Loucy (cell line): ENCODE results near the gene C11orf71.

Experiments used
- H2AFZ ChIP-seq: fragments of 200-600 bp; sonication (generic); 2 replicates; pipeline ENCODE4 v1.6.0; 2016; ENCODE audit warnings: antibody characterized with exemption, mild to moderate bottlenecking, low read length, moderate library complexity
- H3F3A ChIP-seq: fragments of 200-600 bp; 2 replicates; pipeline ENCODE4 v1.6.0; 2016; ENCODE audit warnings: antibody characterized with exemption, low read depth, mild to moderate bottlenecking
- H3K27me3 ChIP-seq: fragments of 200-600 bp; sonication (generic); 2 replicates; pipeline ENCODE4 v1.6.1; 2014; ENCODE audit warnings: low read length, mild to moderate bottlenecking; ENCODE audit not compliant: insufficient read depth, poor library complexity, severe bottlenecking
- H3K36me3 ChIP-seq: fragments of 200-600 bp; sonication (generic); 2 replicates; pipeline ENCODE4 v1.6.1; 2016; ENCODE audit warnings: low read length; ENCODE audit not compliant: insufficient read depth
- H3K4me1 ChIP-seq: fragments of 200-600 bp; sonication (generic); 2 replicates; pipeline ENCODE4 v1.5.1; 2014; ENCODE audit warnings: low read length, mild to moderate bottlenecking; ENCODE audit not compliant: insufficient read depth, poor library complexity, severe bottlenecking
- H3K4me2 ChIP-seq: fragments of 200-600 bp; sonication (generic); 2 replicates; pipeline ENCODE4 v1.6.0; 2014; ENCODE audit warnings: antibody characterized with exemption, low read length, low read depth, mild to moderate bottlenecking; ENCODE audit not compliant: poor library complexity, severe bottlenecking
- H3K4me3 ChIP-seq: fragments of 200-600 bp; sonication (generic); 2 replicates; pipeline ENCODE4 v1.5.1; 2014; ENCODE audit warnings: low read length, mild to moderate bottlenecking, mixed read lengths; ENCODE audit not compliant: poor library complexity, severe bottlenecking
- H3K79me2 ChIP-seq: fragments of 200-600 bp; sonication (generic); 2 replicates; pipeline ENCODE4 v1.6.1; 2014; ENCODE audit warnings: low read length; ENCODE audit not compliant: insufficient read depth
- H3K9ac ChIP-seq: fragments of 200-600 bp; sonication (generic); 2 replicates; pipeline ENCODE4 v1.6.0; 2014; ENCODE audit warnings: mild to moderate bottlenecking, low read depth, low read length, moderate library complexity; ENCODE audit not compliant: poor library complexity, severe bottlenecking
- H3K9me2 ChIP-seq: fragments of 200-600 bp; sonication (generic); replicated peaks from 2 replicates; pipeline ENCODE4 v1.6.1; 2016; ENCODE audit warnings: low read depth, low read length, mixed read lengths
- H3K9me3 ChIP-seq: fragments of 200-600 bp; sonication (generic); 2 replicates; pipeline ENCODE4 v1.6.1; 2014; ENCODE audit warnings: mild to moderate bottlenecking, antibody characterized with exemption, low read length, low read depth; ENCODE audit not compliant: insufficient read depth
- H4K20me1 ChIP-seq: fragments of 200-600 bp; sonication (generic); 2 replicates; pipeline ENCODE4 v1.6.0; 2014; ENCODE audit warnings: antibody characterized with exemption, low read length, mild to moderate bottlenecking; ENCODE audit not compliant: insufficient read depth, poor library complexity, severe bottlenecking
- CTCF ChIP-seq: fragments of 200-600 bp; sonication (generic); conservative IDR thresholded peaks from 2 replicates; pipeline ENCODE4 v1.5.1; 2014; ENCODE audit warnings: mild to moderate bottlenecking, antibody characterized with exemption, low read length
- EZH2phosphoT487 ChIP-seq: fragments of 200-600 bp; IDR thresholded peaks from 2 replicates; pipeline ENCODE4 v1.6.1; 2018; ENCODE audit warnings: antibody characterized with exemption, mild to moderate bottlenecking, moderate library complexity, borderline replicate concordance

Gene C11orf71

DNA sequence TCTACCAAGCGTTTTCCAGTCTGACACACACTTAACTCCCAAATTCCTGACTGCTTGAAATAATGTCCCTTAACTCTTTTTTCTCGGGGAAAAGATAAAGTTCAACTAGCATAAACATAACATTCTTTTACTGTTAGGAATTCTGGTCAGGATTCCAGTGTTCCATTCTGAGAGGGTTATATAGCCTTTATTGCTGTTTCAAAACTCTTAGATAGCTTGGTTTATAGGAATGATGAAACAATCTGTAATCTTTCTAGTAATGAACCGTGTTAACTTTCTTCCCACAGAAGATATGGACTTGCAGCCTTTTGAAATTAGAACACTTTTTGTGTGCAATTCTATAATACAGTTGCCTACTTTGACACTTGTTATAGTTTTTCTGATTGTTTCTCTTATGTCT, 47.6 kb upstream of the C11orf71 start:
- Histone ChIP-seq H3K36me3 (peaks cover 11% of the 10 kb centered on the region; the same call in 1 of the 2 replicates), H4K20me1 (no peaks in the 10 kb centered on the region), H3K4me3 (no peak overlapping the region), H3K4me2 (no peak overlapping the region), H3K79me2 (peaks cover 4% of the 10 kb centered on the region), H3K9me3 (no peaks in the 10 kb centered on the region), H3K9ac (no peak overlapping the region), H3F3A (no peaks in the 10 kb centered on the region), H3K9me2 (no peaks in the 10 kb centered on the region), H2AFZ (no peak overlapping the region), H3K27me3 (no peaks in the 10 kb centered on the region), H3K4me1 (peaks cover 5% of the 10 kb centered on the region)
- TF ChIP-seq CTCF (no peak), EZH2phosphoT487 (no peak)

DNA sequence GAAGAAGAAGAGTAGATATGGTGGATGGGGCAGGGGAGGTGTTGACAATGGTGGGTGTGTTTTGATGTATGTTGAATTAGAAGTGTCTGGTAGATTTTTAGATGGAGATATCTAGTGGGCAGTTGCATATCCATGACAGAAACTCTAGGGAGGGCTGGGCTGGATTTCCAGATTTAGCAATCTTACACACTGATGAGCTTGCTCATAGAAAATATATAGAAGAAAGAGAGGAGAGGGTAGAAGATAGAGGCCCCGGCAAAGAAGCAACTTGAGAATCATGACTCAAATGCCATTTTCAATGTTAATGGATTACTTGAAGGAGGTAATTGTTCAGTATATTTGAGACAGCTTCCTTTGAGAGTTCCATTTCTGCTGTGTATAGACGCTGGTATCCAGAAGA, 47.1 kb upstream of the C11orf71 start:
- Histone ChIP-seq H3K9me3 (no peaks in the 10 kb centered on the region), H3K36me3 (peaks cover 11% of the 10 kb centered on the region; the same call in 1 of the 2 replicates), H3K9me2 (no peaks in the 10 kb centered on the region), H3F3A (no peaks in the 10 kb centered on the region), H3K27me3 (no peaks in the 10 kb centered on the region), H2AFZ (no peak overlapping the region), H3K4me3 (no peak overlapping the region), H3K79me2 (peaks cover 6% of the 10 kb centered on the region), H3K9ac (no peak overlapping the region), H3K4me1 (peaks cover 7% of the 10 kb centered on the region), H4K20me1 (no peaks in the 10 kb centered on the region), H3K4me2 (no peak overlapping the region)
- no peak for TF ChIP-seq CTCF
- TF ChIP-seq EZH2phosphoT487: no peak

GRCh38 chr11:114442536-114442935, 42.2 kb upstream of the C11orf71 start:
- H2AFZ ChIP-seq: no peak overlapping the region
- H3K9me2 ChIP-seq: no peaks in the 10 kb centered on the region
- H3K36me3 ChIP-seq: no peaks in the 10 kb centered on the region
- no peak overlapping the region for H3K9ac ChIP-seq
- peak overlapping the region; percentile 8 for H3K4me3 ChIP-seq
- H4K20me1 ChIP-seq: no peaks in the 10 kb centered on the region
- peak overlapping the region; percentile 99 for H3K4me2 ChIP-seq
- no peaks in the 10 kb centered on the region for H3F3A ChIP-seq
- TF ChIP-seq CTCF: no peak
- no peak for TF ChIP-seq EZH2phosphoT487
- peaks cover 22% of the 10 kb centered on the region for H3K79me2 ChIP-seq
- H3K27me3 ChIP-seq: no peaks in the 10 kb centered on the region
- peaks cover 39% of the 10 kb centered on the region for H3K4me1 ChIP-seq
- H3K9me3 ChIP-seq: no peaks in the 10 kb centered on the region
